ENCODE measurements around the gene CAPN13.

CAPN13 gene

DNA sequence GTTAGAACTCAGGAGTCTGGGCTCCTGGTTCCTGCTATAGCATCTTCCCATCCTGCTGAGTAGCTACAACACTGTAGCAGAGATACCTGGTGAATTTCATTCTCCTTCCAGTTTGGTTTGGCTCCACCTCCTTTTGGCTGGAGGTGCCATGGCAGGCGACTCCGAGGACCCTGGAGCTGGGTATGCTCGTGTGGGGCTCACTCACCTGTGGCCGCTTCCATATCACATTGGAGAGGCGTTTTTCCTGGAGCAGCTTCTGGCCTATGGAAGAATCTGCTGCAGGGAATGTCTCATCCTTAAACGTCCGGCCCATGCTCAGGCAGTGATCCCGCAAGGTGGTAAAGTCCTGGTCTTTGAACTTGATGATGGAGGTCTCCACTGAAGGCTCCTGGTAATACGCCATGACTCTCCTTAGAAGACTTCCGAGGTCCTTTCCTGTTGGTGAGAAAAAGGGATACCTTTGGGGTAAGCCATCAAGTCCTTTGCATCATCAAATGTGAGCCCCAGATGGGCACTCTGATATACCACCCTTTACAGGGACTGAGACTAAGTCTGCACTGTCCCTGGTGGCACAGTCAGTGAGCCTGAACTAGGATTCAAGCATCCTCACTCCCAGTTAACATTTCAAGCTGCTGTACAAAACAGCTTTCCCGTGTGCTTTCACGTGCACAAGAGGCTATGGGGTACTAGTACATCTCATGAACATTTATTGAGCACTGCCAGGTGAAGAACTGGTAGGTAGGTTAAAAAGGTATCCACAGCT is 20.1 kb downstream of the CAPN13 start:
- no peak for FAIRE-seq
- DNase-seq (ENCODE audit: insufficient read length, low spot score) = no peak

DNA sequence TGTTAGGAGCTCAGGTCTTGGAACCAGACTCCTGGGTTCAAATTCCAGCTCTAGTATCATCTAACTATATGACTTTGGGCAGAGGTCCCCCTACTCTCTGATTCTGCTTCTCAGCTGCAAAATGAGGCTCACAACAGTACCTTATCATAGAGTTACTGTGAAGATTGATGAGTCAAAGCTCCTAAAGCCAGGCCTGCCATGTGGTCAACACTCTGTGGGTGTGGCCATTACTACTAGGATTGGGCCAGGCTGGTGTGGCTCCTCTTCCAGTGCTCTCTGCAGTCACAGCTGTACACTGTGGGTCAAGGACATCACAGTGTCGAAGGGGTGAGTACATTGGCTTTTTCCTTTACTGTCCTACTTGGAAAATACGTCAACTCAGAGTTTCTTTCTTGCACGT is 22.6 kb downstream of the CAPN13 start:
- FAIRE-seq (no peak), DNase-seq (ENCODE audit: insufficient read length, low spot score) (no peak)

DNA sequence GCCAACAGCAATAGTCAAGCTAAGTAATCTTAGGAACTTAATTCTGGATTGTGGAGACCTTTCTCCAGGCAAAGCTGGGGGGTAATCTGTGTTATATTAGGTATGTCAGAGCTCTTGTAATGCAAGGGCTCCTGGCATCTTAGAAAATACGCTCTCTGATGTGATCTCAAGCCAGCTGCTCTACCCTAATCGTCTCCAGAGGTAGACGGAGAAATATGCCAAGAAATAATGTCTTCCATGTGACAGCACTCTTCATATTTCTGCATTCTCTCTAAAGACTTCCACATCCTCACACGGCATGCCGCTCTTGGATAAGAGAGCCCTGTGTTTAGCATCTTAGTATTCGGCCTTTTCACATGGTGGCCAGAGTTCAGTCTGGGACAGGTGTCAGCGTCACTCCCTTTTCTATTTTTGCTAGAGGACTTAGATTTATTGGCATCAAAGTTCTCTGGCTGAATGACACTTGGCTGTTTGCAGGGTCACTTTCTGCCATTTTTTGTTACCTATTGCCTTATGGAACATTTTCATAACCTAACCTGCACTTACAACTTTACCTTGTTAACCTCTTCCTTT is 25.2 kb downstream of the CAPN13 start:
- DNase-seq (ENCODE audit: insufficient read length, low spot score) (no peak), FAIRE-seq (no peak)

DNA sequence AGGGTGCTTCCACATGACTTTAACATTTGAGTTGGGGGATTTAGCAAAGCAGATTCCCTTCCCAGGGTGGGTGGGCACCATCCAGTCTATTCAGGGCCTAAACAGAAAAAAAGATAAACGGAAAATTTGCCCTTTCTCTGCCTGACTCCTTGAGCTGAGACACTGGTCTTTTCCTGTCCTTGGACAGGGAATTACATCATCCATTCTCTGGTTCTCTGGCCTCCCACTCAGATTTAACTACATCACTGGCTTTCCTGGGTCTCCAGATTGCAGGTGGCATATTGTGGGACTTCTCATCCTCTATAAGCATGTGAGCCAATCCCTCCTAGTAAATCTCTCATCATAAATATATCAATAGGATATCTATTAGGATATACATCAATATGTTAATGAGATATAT is 25.8 kb downstream of the CAPN13 start:
- DNase-seq (ENCODE audit: insufficient read length, low spot score) = no peak
- FAIRE-seq = no peak

GRCh38 chr2:30780776-30781330 is 26.4 kb downstream of the CAPN13 start:
- DNase-seq (ENCODE audit: insufficient read length, low spot score) (no peak), FAIRE-seq (no peak)

GRCh38 chr2:30778611-30779010 is 28.6 kb downstream of the CAPN13 start:
- FAIRE-seq = no peak
- DNase-seq (ENCODE audit: insufficient read length, low spot score) = no peak

GRCh38 chr2:30777661-30778505 is 29.4 kb downstream of the CAPN13 start:
- FAIRE-seq (no peak), DNase-seq (ENCODE audit: insufficient read length, low spot score) (no peak)

DNA sequence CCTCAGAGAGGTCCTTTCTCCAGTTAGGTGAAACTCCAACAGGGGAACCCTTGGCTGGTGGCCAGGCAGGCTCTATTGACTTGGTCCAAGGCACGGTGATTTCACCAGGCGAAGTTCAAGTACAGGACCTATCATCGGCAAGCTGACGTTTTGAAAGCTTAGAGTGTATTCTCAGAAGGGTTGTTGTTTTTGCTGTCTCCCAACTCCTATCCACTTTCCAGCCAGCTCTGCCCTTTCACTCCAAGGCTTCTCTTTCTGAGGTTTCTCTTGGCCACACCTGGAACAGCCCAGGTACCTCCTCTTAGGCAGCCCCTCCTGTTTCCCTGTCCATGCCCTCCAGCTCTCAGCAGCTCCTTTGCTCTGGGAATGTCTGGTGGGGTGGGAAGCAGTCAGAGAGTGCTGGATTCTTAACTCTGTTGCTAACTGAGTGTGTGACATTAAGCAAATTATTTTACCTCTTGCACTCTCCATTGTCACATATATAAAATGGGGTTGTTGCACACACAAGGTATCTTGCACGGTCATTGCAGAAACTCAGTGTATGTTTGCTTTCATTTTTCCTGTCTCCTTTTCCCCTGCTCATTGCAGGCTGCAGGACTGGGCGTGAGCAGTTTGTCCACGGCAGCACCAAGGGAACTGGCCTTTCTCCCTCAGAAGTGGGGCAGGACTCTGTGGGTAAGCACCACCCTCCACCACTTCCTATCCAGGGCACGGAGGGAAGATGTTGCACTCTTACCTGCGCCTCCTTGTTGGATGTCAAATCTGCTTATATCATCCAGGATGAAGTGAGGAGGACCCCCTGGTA is 30.2 kb downstream of the CAPN13 start:
- DNase-seq (ENCODE audit: insufficient read length, low spot score) = no peak
- FAIRE-seq = no peak

DNA sequence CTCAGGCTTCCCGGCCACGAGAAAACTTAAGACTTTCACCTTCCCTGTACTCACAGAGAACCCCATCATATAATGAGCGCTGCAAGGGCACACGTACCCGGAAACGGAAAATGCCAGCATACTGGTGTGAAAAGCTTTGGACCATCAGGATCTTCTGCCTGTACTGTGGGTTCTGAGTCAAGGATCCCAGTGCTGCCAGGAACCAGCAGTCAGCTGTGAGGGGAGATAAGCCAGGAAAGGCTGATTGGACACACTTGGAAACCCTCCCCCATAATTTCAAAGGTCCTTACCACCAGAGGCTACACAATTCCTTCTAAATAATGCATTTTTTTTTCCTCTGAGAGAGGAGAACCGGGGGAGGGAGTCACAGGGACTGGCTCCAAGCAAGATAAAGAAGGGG is 31.4 kb downstream of the CAPN13 start:
- FAIRE-seq (no peak), DNase-seq (ENCODE audit: insufficient read length, low spot score) (no peak)

GRCh38 chr2:30772021-30772705 is 35.1 kb downstream of the CAPN13 start:
- FAIRE-seq = no peak
- no peak for DNase-seq (ENCODE audit: insufficient read length, low spot score)

GRCh38 chr2:30770816-30771576 is 36.2 kb downstream of the CAPN13 start:
- FAIRE-seq = no peak
- no peak for DNase-seq (ENCODE audit: insufficient read length, low spot score)

DNA sequence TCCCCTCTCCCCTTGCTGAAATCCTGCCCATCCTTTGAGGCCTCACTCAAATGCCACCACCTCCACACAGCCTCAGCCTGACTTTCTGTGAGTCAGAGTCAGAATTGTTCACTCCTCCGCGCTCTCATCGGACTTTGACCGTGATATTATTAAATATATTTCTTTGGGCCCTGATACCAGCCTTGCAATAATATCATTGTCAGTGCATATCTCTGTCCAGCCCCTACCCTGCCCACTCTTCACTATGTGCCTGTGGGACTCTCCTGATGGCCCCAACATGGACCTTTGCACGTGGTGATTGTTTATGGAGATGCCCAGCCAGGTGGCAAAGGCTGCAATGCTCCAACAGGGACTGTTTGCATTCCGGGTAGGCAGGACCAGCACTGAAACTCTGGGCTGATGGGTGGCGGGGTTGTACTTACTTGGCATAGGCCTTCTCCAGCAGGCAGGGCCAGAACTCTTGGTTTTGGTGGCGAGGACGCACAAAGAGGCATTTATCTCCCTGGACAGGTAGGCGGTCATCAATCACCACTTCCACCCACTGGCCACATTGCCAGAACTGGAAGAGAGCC is 37.3 kb downstream of the CAPN13 start:
- DNase-seq (ENCODE audit: insufficient read length, low spot score) = no peak
- FAIRE-seq = no peak

- FAIRE-seq (no peak), DNase-seq (ENCODE audit: insufficient read length, low spot score) (no peak)
Observed at GRCh38 chr2:30769481-30769780, 37.8 kb downstream of the CAPN13 start.

DNA sequence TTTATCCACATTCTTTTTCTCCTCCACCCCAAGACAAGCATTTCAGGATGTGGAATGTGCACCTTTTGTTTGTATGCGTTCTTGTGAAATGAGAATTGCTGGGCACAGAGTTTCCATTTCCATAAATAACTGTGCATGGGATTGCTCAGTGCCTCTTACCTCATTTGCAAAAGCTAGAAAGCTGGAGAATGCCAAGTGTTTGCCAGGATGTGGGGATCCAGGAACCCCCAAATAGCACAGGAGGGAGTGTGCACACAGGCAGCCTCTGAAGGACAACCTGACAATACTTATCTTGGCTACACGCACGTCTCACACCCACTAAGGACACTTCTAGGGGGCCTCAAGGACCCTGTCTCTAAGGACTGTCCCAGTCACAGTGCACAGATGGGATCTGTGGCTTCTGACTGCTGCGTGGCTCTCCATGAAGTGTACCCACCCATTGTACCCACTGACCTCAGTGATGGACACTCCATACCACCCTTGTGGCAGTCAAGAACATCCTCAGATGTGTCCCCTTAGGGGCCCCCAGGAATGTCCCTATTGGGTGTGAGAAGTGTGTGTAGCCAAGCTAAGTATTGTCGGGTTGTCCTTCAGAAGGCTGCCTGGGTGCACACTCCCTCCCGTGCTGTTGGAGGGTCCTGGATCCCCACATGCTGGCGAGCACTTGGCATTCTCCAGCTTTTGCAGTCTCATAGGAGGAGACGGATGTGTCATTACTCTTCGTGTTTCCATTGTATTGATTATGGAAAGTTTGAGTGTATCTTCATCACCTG is 38.4 kb downstream of the CAPN13 start:
- DNase-seq (ENCODE audit: insufficient read length, low spot score) (no peak), FAIRE-seq (no peak)

DNA sequence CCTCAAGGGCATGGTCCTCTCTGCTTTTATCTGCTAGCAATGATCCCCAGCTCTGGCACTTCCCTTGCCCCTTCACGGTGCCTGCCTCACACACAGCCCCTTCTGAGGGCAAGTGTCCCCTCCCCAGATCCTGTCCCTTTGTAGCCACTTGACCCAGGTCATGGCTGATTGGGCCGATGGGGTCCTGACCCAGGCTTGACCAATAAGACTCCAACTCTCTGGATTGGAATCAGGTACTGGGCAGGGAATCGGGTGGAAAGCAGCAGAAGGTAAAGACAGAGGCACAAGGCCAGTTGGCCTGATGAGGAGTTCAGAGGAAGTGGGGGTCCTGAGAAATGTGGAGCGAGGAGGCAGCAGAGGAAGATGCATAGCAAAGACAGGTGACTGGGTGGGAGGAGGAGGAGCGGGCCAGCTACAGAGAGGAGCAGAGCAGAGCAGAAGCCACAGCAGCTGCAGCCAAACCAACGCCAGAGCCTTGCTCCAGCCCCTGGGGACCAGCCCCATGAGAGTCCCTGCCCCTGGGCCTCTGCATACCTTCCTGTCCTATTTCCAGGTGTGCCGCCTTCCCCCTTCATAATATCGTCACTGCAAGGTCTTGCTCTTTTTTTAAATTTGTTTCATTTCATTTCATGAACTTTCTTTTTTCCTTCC is 39.1 kb downstream of the CAPN13 start:
- FAIRE-seq (no peak), DNase-seq (ENCODE audit: insufficient read length, low spot score) (no peak)

- FAIRE-seq = no peak
- DNase-seq (ENCODE audit: insufficient read length, low spot score) = no peak
Observed at GRCh38 chr2:30766666-30767065, 40.6 kb downstream of the CAPN13 start.

DNA sequence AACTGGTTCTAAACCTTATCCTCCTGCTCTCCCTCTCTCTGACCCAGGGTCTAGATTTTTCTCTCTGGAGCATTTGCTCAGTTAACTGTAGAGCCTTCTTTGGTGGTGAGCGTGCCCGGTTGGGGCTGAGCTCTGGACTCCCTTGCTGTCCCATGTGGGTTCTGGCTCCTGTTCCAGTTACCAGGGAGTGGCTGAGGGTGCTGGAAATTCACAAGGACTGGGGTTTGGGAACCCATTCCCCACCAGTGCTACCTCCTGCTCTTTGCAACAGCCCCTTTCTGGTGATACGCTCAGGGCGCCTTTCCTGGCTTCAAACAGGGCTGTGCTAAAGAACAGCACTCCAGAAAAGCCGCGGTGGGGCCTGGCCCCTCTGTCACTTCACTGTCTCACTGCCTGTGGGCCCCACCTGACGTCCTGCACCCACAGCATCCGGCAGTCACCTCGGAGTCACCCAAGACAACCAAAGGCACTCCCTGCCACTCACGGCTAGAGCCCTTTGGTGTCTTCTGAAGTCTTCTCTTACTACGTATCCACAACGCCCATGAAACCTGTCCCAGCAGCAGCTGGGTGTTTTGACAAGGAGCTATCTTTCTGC is 41.3 kb downstream of the CAPN13 start:
- FAIRE-seq = no peak
- DNase-seq (ENCODE audit: insufficient read length, low spot score) = no peak

GRCh38 chr2:30765191-30765590 is 42.1 kb downstream of the CAPN13 start:
- no peak for FAIRE-seq
- DNase-seq (ENCODE audit: insufficient read length, low spot score) = no peak
